CD4-positive, alpha-beta T cell treated with Interleukin-15 for 4 hours (primary cell): ENCODE data around the gene KIR3DL3.
"Not testable (repeated sequence)": the region's sequence is repeated elsewhere in the genome, so short reads cannot be mapped to it uniquely, and the experiment has no call there.

Experiments
- DNase-seq: peaks from one replicate; pipeline ENCODE4 v3.0.0-alpha.2; 2020; ENCODE audit warnings: low spot score

The KIR3DL3 gene

DNA sequence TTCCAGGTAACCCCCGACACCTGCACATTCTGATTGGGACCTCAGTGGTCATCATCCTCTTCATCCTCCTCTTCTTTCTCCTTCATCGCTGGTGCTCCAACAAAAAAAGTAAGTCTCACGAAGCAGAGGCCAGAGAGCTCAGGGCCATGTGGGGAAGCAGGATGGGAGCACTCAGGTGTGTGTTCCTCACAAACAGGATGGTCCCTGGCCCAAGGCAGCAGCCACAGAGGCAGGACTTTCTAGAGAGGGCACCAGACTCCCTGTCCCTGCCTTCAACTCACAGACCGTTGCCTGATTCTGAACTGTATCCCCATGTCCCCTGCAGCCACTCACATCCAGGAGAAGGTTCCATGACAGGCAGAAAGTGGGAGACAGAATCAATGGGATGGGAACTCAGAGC lies 58.7 kb downstream of the KIR3DL3 start:
- not testable (repeated sequence) for DNase-seq
